Esophagus muscularis mucosa (tissue), 3 donors: ENCODE results near the gene LRRC4C.

Experiments
- POLR2A ChIP-seq: fragments of 450-650 bp; IDR thresholded peaks from one replicate; pipeline ENCODE4 v1.6.1; 2017; ENCODE audit warnings: antibody characterized with exemption, moderate library complexity, mild to moderate bottlenecking, low read depth
- TF ChIP-seq, protein P1 (sequence below), 3 experiments: fragments of 200-600 bp in 2 of 3; fragments of 450-650 bp in 1 of 3; sonication (generic) in 2 of 3; IDR thresholded peaks; one replicate each; pipeline ENCODE4 v1.5.1; 2017 to 2019; ENCODE audit warnings: antibody characterized with exemption in 3 of 3, mild to moderate bottlenecking in 2 of 3, moderate library complexity in 1 of 3

DNA sequence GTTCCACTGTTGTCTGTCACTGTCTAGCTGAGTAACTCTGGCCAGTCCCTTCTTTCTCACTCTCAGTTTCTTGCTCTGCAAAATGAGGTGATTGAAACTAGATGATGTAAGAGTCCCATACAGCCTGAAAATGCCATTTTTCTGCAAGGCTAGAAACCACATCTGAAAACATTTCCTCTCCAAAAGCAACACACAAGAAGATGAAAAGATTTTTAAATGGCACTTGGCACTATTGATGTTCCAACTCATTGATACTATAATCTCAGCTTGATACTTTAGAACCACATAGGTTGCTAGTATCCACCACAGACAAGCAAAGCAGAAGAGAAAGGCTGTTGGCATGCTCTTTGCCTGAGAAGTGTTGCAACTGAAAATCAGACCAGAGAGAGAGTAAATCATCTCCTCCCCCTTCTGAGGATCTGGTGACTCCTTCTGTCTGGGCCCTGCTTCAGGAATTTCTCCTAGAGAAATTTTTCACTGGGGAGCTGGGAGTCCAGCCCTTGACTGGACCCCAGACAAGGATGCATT, 1217.9 kb downstream of the LRRC4C start:
- no peak for TF ChIP-seq POLR2A
- TF ChIP-seq, protein P1, sequence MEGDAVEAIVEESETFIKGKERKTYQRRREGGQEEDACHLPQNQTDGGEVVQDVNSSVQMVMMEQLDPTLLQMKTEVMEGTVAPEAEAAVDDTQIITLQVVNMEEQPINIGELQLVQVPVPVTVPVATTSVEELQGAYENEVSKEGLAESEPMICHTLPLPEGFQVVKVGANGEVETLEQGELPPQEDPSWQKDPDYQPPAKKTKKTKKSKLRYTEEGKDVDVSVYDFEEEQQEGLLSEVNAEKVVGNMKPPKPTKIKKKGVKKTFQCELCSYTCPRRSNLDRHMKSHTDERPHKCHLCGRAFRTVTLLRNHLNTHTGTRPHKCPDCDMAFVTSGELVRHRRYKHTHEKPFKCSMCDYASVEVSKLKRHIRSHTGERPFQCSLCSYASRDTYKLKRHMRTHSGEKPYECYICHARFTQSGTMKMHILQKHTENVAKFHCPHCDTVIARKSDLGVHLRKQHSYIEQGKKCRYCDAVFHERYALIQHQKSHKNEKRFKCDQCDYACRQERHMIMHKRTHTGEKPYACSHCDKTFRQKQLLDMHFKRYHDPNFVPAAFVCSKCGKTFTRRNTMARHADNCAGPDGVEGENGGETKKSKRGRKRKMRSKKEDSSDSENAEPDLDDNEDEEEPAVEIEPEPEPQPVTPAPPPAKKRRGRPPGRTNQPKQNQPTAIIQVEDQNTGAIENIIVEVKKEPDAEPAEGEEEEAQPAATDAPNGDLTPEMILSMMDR (IDR thresholded peaks at IDR 0.05), result no peak
